Measurements from ENCODE around the gene CSNK2B.

The CSNK2B gene

GRCh38 chr6:31717499-31718222, 51.8 kb downstream of the CSNK2B start:
- DNase-seq = no peak

GRCh38 chr6:31718265-31718664, 52.4 kb downstream of the CSNK2B start:
- no peak for DNase-seq

- no peak for DNase-seq
Measured at GRCh38 chr6:31719001-31719400, 53.1 kb downstream of the CSNK2B start.
